ENCODE measurements around the gene EFCAB7. TPM values are rescaled to one million over a fixed set of nuclear protein-coding genes. Genes with fewer than 3 reads are reported as not detected.

Gene EFCAB7
- total and polyA plus RNA-seq, 8 donors, result 2.6 to 14.9 (median 3.0) TPM; not detected in 1

- WGBS, 5 donors, result 58 to 82% (median 64%) methylated on average over 4 of the region's 4 CpGs
- TF ChIP-seq POLR2A (IDR thresholded peaks at IDR 0.05) (no peak), CTCF (IDR thresholded peaks at IDR 0.05) (no peak), EP300 (IDR thresholded peaks at IDR 0.05) (no peak), POLR2AphosphoS5 (IDR thresholded peaks at IDR 0.05) (no peak)
- DNase-seq, result no peak
- H3K27me3 ChIP-seq, result no peaks in the 10 kb centered on the region
- intact Hi-C loops (cut with DNase I; ENCODE audit: low total_unique reads), result no loop called here
- no peaks in the 10 kb centered on the region for H3K36me3 ChIP-seq
- no peak overlapping the region for H3K27ac ChIP-seq
- H3K9me3 ChIP-seq, result no peaks in the 10 kb centered on the region
- peaks cover 0 to 19% (median 14%) of the 10 kb centered on the region in 4 donors for H3K4me1 ChIP-seq
- H3K4me3 ChIP-seq, result no peak overlapping the region
Measured at GRCh38 chr1:63612564-63612963, 89.2 kb downstream of the EFCAB7 start.

GRCh38 chr1:63612971-63613370 lies 89.6 kb downstream of the EFCAB7 start:
- Histone ChIP-seq H3K9me3 (no peaks in the 10 kb centered on the region), H3K4me1 (peaks cover 0 to 19% (median 14%) of the 10 kb centered on the region in 4 donors), H3K27ac (no peak overlapping the region), H3K4me3 (no peak overlapping the region), H3K27me3 (no peaks in the 10 kb centered on the region), H3K36me3 (no peaks in the 10 kb centered on the region)
- intact Hi-C loops (cut with DNase I; ENCODE audit: low total_unique reads), result no loop called here
- no peak for TF ChIP-seq POLR2A (IDR thresholded peaks at IDR 0.05)
- TF ChIP-seq POLR2AphosphoS5 (IDR thresholded peaks at IDR 0.05), result no peak
- no peak for TF ChIP-seq CTCF (IDR thresholded peaks at IDR 0.05)
- no peak for TF ChIP-seq EP300 (IDR thresholded peaks at IDR 0.05)
- DNase-seq, result no peak

- H3K4me1 ChIP-seq, result peaks cover 0 to 19% (median 14%) of the 10 kb centered on the region in 4 donors
- H3K27ac ChIP-seq, result no peak overlapping the region
- no peaks in the 10 kb centered on the region for H3K36me3 ChIP-seq
- WGBS, 5 donors, result 32 to 40% (median 35%) methylated on average over 6 of the region's 6 CpGs
- no peak overlapping the region for H3K4me3 ChIP-seq
- H3K27me3 ChIP-seq, result no peaks in the 10 kb centered on the region
- peak; percentile 65 to 87 for DNase-seq
- intact Hi-C loops (cut with DNase I; ENCODE audit: low total_unique reads), result loop anchor here (5.0 kb wide), 1 partner anchor 631 kb away; no protein-coding TSS in a partner anchor
- TF ChIP-seq CTCF (IDR thresholded peaks at IDR 0.05), result peak in 6 of 7 experiments; percentile 11 to 87 (median 73)
- TF ChIP-seq POLR2AphosphoS5 (IDR thresholded peaks at IDR 0.05), result peak in 1 of 3 donors; percentile 14
- no peak for TF ChIP-seq EP300 (IDR thresholded peaks at IDR 0.05)
- TF ChIP-seq POLR2A (IDR thresholded peaks at IDR 0.05), result no peak
- H3K9me3 ChIP-seq, result no peaks in the 10 kb centered on the region
Measured at GRCh38 chr1:63615768-63616420, 92.6 kb downstream of the EFCAB7 start.

GRCh38 chr1:63617450-63617849 lies 94.1 kb downstream of the EFCAB7 start:
- H3K27ac ChIP-seq, result no peak overlapping the region
- no peaks in the 10 kb centered on the region for H3K9me3 ChIP-seq
- H3K27me3 ChIP-seq, result no peaks in the 10 kb centered on the region
- H3K4me3 ChIP-seq, result no peak overlapping the region
- intact Hi-C loops (cut with DNase I; ENCODE audit: low total_unique reads), result loop anchor here (5.0 kb wide), 1 partner anchor 630 kb away; no protein-coding TSS in a partner anchor
- H3K4me1 ChIP-seq, result peaks cover 0 to 26% (median 14%) of the 10 kb centered on the region in 4 donors
- no peak for DNase-seq
- no peaks in the 10 kb centered on the region for H3K36me3 ChIP-seq
- WGBS, 5 donors, result 89 to 96% (median 94%) methylated on average over 6 of the region's 6 CpGs
- TF ChIP-seq POLR2A (IDR thresholded peaks at IDR 0.05) (no peak), EP300 (IDR thresholded peaks at IDR 0.05) (no peak), POLR2AphosphoS5 (IDR thresholded peaks at IDR 0.05) (no peak), CTCF (IDR thresholded peaks at IDR 0.05) (no peak)
